Right lobe of liver (tissue), 6 donors: ENCODE results near the gene MTF1. TPM values are rescaled to one million over a fixed set of nuclear protein-coding genes. Genes with fewer than 3 reads are reported as not detected.

Source experiments
- ATAC-seq, 4 donors: fragments of 200-7000 bp; cut with Tn5 transposase; one replicate each; pipeline ENCODE4 v1.9.1; 2020; ENCODE audit warnings: mild to moderate bottlenecking in 4 of 4, moderate library complexity in 4 of 4
- DNase-seq, 3 donors: peaks; one replicate each; pipeline ENCODE4 v3.0.0-alpha.2; 2020
- H3K27ac ChIP-seq, 3 donors: fragments of 200-600 bp; one replicate each; pipeline ENCODE4 v1.8.0; 2022
- H3K27me3 ChIP-seq, 2 donors: fragments of 200-600 bp; one replicate each; pipeline ENCODE4 v1.8.0; 2022
- H3K36me3 ChIP-seq, 4 donors: fragments of 200-600 bp; sonication (generic) in 1 of 4; one replicate each; pipeline versions ENCODE4 v1.5.1 to v1.8.0; 2017 to 2022; ENCODE audit warnings: control low read depth in 1 of 4
- H3K4me1 ChIP-seq, 4 donors: fragments of 200-600 bp; sonication (generic) in 1 of 4; one replicate each; pipeline versions ENCODE4 v1.5.1 to v1.8.0; 2017 to 2022; ENCODE audit warnings: control low read depth in 1 of 4
- H3K4me3 ChIP-seq, 3 donors: fragments of 200-600 bp; one replicate each; pipeline ENCODE4 v1.8.0; 2022
- H3K9me3 ChIP-seq, 4 donors: fragments of 200-600 bp; sonication (generic) in 1 of 4; one replicate each; pipeline versions ENCODE4 v1.5.1 to v1.8.0; 2017 to 2022; ENCODE audit warnings: control low read depth in 1 of 4
- POLR2A ChIP-seq: fragments of 450-650 bp; IDR thresholded peaks from one replicate; pipeline ENCODE4 v1.6.1; 2017; ENCODE audit warnings: antibody characterized with exemption, mild to moderate bottlenecking
- WGBS: methylation state at CpG from one replicate; pipeline ENCODE4 v1.1.6; 2018; ENCODE audit warnings: low coverage, low lambda C conversion rate; ENCODE audit not compliant: insufficient coverage; ENCODE audit errors: missing lambda C conversion rate; 5-methylcytosine and 5-hydroxymethylcytosine counted together
- intact Hi-C, 2 donors: fragments of 100-400 bp; cut with DNase I; formaldehyde crosslinking; loops; one replicate each; pipeline versions ENCODE4 v1.11.2 to v1.14.1; 2022
- total RNA-seq, 6 experiments: library from RNA; depleted of rRNA in 2 of 6; stranded (reverse); fragments of >200 nt in 2 of 6; fragmentation: NEBNext Ultra II Directional in 3 of 6; extraction: Animal tissue kit (Norgen Biotek cat#: 25700) in 3 of 6; gene quantifications; one replicate each; pipeline versions ENCODE4 v1.1.0 to v1.2.4, GENCODE V29; 2016 to 2023
- TF ChIP-seq, protein P1 (sequence below), 4 donors: fragments of 200-600 bp in 3 of 4; fragments of 450-650 bp in 1 of 4; IDR thresholded peaks; one replicate each; pipeline versions ENCODE4 v1.5.1 to v1.8.0; 2016 to 2022; ENCODE audit warnings: antibody characterized with exemption in 4 of 4, mild to moderate bottlenecking in 2 of 4
- donor health status: DM: no; HTN: yes; CAD: no.
- donor health status: DM: no; HTN: no; CAD: no.
- donor health status: DM: no; HTN: no; CAD: no.
- donor health status: DM: no; HTN: yes; CAD: no.
- donor health status: DM: no; HTN: yes; CAD: no.

Gene MTF1
- total RNA-seq, 6 experiments from 2014 or later = 3.5 to 10.3 (median 6.1) TPM

DNA sequence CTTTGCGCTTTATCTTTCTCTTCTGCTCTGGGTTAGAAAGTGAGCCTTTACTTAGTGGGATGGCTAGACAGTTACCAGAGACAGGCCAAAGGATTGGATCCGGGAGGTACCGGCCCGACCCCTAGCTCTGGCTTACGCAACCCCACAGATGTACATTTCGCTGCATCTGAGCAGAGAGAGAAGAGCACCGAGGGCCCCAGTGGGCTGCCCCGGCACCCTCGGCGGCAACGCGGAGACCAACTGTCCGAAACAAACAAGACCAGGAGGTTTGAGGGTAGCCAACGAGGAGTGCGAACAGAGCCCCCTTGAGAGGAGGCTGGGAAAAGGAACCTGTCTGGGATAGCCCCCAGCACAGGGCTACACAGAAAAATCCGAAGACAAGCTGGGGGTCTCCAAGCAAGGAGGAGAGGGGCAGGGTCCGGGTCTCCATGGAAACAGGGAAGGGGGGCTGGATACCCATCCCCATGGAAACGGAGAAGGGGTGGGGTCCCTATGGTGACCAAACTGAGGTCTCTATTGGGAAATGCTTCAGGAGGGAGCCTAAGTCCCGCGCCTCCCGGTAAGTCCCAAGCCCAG, 373 bp downstream of the MTF1 start:
- WGBS = under 1% methylated on average over 17 of the region's 21 CpGs

GRCh38 chr1:37854406-37854805, 5.0 kb downstream of the MTF1 start:
- ATAC-seq = no peak
- WGBS = 96% methylated on average over 4 of the region's 6 CpGs
- no peak overlapping the region for H3K4me3 ChIP-seq
- H3K27ac ChIP-seq = no peak overlapping the region
- H3K27me3 ChIP-seq = no peaks in the 10 kb centered on the region
- TF ChIP-seq POLR2A = no peak
- TF ChIP-seq, protein P1, sequence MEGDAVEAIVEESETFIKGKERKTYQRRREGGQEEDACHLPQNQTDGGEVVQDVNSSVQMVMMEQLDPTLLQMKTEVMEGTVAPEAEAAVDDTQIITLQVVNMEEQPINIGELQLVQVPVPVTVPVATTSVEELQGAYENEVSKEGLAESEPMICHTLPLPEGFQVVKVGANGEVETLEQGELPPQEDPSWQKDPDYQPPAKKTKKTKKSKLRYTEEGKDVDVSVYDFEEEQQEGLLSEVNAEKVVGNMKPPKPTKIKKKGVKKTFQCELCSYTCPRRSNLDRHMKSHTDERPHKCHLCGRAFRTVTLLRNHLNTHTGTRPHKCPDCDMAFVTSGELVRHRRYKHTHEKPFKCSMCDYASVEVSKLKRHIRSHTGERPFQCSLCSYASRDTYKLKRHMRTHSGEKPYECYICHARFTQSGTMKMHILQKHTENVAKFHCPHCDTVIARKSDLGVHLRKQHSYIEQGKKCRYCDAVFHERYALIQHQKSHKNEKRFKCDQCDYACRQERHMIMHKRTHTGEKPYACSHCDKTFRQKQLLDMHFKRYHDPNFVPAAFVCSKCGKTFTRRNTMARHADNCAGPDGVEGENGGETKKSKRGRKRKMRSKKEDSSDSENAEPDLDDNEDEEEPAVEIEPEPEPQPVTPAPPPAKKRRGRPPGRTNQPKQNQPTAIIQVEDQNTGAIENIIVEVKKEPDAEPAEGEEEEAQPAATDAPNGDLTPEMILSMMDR (IDR thresholded peaks at IDR 0.05) = no peak
- DNase-seq = no peak
- no peaks in the 10 kb centered on the region for H3K9me3 ChIP-seq
- peaks cover 0 to 25% (median 0%) of the 10 kb centered on the region in 4 donors for H3K36me3 ChIP-seq
- H3K4me1 ChIP-seq = peaks cover 0 to 28% (median 8%) of the 10 kb centered on the region in 4 donors
- intact Hi-C loops = no loop called here

More for the DNA sequence above, 373 bp downstream of the MTF1 start:
- peak overlapping the region; percentile 70 to 82 (median 78) for H3K27ac ChIP-seq
- ATAC-seq = peak in 2 of 4 donors; percentile 4 to 7
- H3K4me3 ChIP-seq = peak overlapping the region; percentile 89 to 98 (median 96)
- peaks cover 0 to 42% (median 2%) of the 10 kb centered on the region in 4 donors for H3K36me3 ChIP-seq
- no peaks in the 10 kb centered on the region for H3K27me3 ChIP-seq
- TF ChIP-seq, protein P1 (IDR thresholded peaks at IDR 0.05) = no peak
- no peak for TF ChIP-seq POLR2A
- peaks cover 0 to 25% (median 5%) of the 10 kb centered on the region in 4 donors for H3K4me1 ChIP-seq
- no peaks in the 10 kb centered on the region for H3K9me3 ChIP-seq
- no peak for DNase-seq
- intact Hi-C loops = no loop called here

- H3K9me3 ChIP-seq = no peaks in the 10 kb centered on the region
- no peaks in the 10 kb centered on the region for H3K27me3 ChIP-seq
- no peak overlapping the region for H3K4me3 ChIP-seq
- H3K27ac ChIP-seq = no peak overlapping the region
- ATAC-seq = no peak
- no peak for DNase-seq
- peaks cover 0 to 25% (median 0%) of the 10 kb centered on the region in 4 donors for H3K36me3 ChIP-seq
- TF ChIP-seq, protein P1 (IDR thresholded peaks at IDR 0.05) = no peak
- no peak for TF ChIP-seq POLR2A
- peaks cover 0 to 20% (median 5%) of the 10 kb centered on the region in 4 donors for H3K4me1 ChIP-seq
- intact Hi-C loops = no loop called here
Measured at GRCh38 chr1:37853157-37853556, 6.2 kb downstream of the MTF1 start.

DNA sequence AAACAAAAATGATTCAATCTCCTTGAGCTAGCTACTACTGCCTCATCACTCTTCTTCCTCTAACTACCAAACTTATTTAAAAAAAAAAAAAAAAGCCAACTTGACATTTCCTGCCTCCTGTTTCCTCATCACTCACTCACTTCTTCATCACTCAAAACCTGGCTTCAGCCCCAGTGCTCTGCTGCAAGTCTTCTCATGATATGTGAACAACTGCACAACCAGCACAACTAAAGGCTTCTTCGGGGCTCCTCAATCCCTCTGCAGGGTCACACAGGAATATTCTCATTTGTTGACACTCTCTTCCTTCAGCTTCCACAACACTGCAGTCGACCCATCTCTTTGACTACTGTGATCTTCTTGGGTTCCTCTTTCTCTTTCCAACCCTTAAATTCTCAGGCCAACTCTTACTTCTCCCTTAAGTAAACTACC, 7.6 kb downstream of the MTF1 start:
- no peaks in the 10 kb centered on the region for H3K27me3 ChIP-seq
- H3K9me3 ChIP-seq = no peaks in the 10 kb centered on the region
- DNase-seq (no peak), ATAC-seq (peak; percentile 22 to 58 (median 30))
- H3K36me3 ChIP-seq = peaks cover 0 to 16% (median 0%) of the 10 kb centered on the region in 4 donors
- intact Hi-C loops = no loop called here
- TF ChIP-seq, protein P1 (IDR thresholded peaks at IDR 0.05) = no peak
- no peak for TF ChIP-seq POLR2A
- H3K4me3 ChIP-seq = no peak overlapping the region
- H3K27ac ChIP-seq = no peak overlapping the region
- peaks cover 0 to 18% (median 4%) of the 10 kb centered on the region in 4 donors for H3K4me1 ChIP-seq
- 40% methylated on average over 2 of the region's 2 CpGs for WGBS
